Left cardiac atrium (tissue), 4 donors: ENCODE data around the gene CAPN13. TPM values are rescaled to one million over a fixed set of nuclear protein-coding genes. Genes with fewer than 3 reads are reported as not detected.

Source experiments
- ATAC-seq, 2 donors: fragments of 200-7000 bp; cut with Tn5 transposase; one replicate each; pipeline ENCODE4 v1.9.1; 2020; ENCODE audit warnings: mild to moderate bottlenecking in 2 of 2, moderate library complexity in 2 of 2
- DNase-seq: peaks from one replicate; pipeline ENCODE4 v3.0.0-alpha.2; 2020
- intact Hi-C, 2 donors: fragments of 100-400 bp; cut with DNase I; formaldehyde crosslinking; loops; one replicate each; pipeline versions ENCODE4 v1.14.1 to v1.15.1; 2022 to 2023
- total RNA-seq, 2 donors: library from RNA; stranded (reverse); fragmentation: NEBNext Ultra II Directional; extraction: Animal tissue kit (Norgen Biotek cat#: 25700); gene quantifications; one replicate each; pipeline ENCODE4 v1.2.1, GENCODE V29; 2021
- donor health status: DM: no; HTN: yes; CAD: no.
- donor health status: DM: no; HTN: yes; CAD: no; lungs with severe emphysema.
- donor health status: DM: yes; HTN: yes; CAD: no.
- donor health status: Dilated cardiomyopathy.

The CAPN13 gene
- total RNA-seq, 2 donors from 2014 or later, result not detected

DNA sequence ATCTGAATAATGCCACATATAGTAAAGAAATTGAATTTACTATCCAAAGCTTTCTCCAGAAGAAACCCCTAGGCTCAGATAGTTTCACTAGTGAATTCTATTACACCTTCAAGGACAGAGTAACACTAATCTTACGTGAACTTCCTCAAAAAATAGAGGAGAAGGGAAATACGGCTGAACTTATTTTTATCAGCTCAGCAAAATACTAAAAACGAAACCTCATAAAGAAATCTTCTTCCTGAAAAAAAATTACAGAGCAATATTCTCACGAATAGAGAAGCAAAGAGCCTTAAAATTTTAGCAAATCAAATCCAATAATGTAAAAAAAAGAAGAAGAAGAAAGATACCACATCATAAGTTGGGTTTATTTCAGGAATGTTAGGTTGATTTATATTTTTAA lies 14.7 kb downstream of the CAPN13 start:
- DNase-seq (no peak), ATAC-seq (no peak)
- intact Hi-C loops, result no loop called here

DNA sequence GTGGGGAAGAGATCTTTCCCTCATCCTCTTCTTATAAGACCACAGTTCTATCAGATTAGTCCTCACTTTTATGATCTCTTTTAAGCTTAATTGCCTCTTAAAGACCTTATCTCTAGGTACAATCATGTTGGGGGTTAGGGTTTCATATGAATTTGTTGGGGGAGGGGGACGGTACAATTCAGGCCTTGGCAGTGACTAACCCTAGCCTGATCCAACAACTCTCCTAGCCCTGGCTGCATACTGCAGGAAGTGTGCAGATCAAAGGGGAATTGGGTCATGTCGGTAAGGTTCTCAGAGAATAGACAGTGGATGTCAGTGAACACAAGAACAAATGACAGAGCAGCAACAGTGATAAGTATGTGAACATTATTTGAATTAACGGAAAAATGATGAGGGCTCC lies 16.4 kb downstream of the CAPN13 start:
- intact Hi-C loops, result no loop called here
- DNase-seq (no peak), ATAC-seq (no peak)

DNA sequence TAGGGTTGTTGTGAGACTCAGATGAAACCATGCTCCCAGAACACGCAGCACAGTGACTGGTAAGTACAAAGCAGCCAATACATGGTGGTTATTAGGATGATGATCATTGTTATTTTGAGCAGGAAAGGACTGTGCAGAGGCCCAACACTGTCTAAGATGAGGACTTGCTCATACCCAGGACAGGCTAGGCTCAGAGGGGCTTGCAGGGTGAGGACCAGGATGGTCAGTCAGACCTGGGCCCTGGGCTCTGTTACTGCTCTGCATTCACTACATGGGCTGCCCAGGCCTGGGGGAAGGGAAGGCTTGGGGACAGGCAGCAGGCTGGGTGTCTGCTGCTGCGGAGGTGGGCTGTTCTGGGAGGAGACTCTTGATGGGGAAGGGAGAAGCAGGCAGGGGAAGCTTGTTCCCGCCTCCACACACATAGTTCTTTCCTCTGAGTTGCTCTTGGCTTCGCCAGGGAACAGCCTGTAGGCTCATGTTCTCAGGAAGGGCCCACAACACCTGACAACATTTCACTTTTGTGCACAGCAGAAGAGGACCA lies 17.5 kb downstream of the CAPN13 start:
- ATAC-seq, result no peak
- intact Hi-C loops, result no loop called here
- DNase-seq, result no peak

GRCh38 chr2:30786923-30787685 lies 20.1 kb downstream of the CAPN13 start:
- no peak for ATAC-seq
- intact Hi-C loops, result no loop called here
- DNase-seq, result no peak

DNA sequence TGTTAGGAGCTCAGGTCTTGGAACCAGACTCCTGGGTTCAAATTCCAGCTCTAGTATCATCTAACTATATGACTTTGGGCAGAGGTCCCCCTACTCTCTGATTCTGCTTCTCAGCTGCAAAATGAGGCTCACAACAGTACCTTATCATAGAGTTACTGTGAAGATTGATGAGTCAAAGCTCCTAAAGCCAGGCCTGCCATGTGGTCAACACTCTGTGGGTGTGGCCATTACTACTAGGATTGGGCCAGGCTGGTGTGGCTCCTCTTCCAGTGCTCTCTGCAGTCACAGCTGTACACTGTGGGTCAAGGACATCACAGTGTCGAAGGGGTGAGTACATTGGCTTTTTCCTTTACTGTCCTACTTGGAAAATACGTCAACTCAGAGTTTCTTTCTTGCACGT lies 22.6 kb downstream of the CAPN13 start:
- no peak for DNase-seq
- intact Hi-C loops, result no loop called here
- ATAC-seq, result no peak

DNA sequence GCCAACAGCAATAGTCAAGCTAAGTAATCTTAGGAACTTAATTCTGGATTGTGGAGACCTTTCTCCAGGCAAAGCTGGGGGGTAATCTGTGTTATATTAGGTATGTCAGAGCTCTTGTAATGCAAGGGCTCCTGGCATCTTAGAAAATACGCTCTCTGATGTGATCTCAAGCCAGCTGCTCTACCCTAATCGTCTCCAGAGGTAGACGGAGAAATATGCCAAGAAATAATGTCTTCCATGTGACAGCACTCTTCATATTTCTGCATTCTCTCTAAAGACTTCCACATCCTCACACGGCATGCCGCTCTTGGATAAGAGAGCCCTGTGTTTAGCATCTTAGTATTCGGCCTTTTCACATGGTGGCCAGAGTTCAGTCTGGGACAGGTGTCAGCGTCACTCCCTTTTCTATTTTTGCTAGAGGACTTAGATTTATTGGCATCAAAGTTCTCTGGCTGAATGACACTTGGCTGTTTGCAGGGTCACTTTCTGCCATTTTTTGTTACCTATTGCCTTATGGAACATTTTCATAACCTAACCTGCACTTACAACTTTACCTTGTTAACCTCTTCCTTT lies 25.2 kb downstream of the CAPN13 start:
- DNase-seq (no peak), ATAC-seq (no peak)
- intact Hi-C loops, result no loop called here

- ATAC-seq (no peak), DNase-seq (no peak)
- intact Hi-C loops, result no loop called here
These were observed 25.8 kb downstream of the CAPN13 start for GRCh38 chr2:30781451-30781850.

DNA sequence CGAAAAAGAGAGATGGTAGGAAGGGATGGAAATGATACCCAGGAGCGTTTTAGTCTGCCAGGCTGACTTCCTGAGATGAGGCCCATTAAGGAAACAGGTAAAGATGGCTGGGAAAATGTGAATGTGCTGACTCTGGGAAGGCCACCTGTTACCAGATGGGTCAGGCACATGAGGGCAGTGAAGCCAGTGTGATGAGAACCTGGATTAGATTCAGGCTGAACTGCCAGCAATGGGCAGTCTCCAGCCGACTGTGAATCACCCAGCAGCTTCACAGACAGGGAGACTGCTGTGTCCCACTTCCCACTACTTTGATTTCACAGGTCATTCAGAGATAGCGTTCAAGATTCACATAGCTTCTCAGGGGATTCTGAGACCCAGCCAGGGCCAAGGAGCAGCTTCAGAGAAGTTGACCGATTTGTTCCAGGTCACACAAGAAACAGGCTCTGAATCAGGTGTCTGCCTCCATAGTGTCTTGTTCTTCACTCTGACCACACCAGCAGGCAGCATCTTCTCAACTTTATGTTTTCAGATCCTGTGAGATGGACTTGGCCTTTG lies 26.4 kb downstream of the CAPN13 start:
- intact Hi-C loops, result no loop called here
- ATAC-seq (no peak), DNase-seq (no peak)

GRCh38 chr2:30778611-30779010 lies 28.6 kb downstream of the CAPN13 start:
- intact Hi-C loops, result no loop called here
- no peak for ATAC-seq
- no peak for DNase-seq

DNA sequence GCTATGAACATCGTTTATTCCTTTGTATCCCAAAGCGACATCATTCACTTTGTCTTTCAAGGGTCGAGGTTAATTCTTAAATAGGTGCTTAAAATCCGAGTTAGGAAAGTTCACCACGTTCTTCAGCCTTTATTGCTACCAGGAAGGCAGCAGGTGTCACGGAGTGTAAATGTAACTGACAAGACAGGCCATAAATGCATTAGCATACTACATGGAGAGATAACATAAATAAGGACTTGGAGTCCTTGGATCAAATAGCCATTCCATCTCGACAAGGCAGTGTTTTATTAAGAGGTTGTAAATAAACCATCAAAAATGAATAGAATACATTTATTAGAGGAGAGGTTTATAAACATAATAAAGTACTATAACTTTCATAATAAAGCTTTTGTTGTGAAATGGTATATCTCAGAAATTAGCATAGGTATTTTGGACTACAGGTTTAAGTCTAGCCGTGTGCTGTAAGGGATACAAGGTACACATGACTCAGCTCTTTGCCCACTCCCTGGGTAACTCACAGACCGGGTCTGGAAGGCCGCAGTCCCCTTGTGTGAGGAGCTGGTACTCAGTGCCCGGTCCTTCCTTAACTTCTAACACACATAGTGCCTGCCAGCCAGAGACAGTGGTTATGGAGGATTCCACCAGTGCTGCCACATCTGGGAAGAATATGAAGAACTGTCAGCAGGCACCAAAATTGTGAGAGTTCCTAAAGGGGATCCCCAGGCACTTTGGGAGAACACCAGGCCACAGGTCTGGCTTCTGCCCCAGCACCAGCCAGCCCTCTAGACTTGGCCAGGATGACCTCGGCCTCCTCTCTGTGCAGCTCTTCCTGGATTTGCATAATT lies 29.4 kb downstream of the CAPN13 start:
- no peak for DNase-seq
- intact Hi-C loops, result no loop called here
- no peak for ATAC-seq

DNA sequence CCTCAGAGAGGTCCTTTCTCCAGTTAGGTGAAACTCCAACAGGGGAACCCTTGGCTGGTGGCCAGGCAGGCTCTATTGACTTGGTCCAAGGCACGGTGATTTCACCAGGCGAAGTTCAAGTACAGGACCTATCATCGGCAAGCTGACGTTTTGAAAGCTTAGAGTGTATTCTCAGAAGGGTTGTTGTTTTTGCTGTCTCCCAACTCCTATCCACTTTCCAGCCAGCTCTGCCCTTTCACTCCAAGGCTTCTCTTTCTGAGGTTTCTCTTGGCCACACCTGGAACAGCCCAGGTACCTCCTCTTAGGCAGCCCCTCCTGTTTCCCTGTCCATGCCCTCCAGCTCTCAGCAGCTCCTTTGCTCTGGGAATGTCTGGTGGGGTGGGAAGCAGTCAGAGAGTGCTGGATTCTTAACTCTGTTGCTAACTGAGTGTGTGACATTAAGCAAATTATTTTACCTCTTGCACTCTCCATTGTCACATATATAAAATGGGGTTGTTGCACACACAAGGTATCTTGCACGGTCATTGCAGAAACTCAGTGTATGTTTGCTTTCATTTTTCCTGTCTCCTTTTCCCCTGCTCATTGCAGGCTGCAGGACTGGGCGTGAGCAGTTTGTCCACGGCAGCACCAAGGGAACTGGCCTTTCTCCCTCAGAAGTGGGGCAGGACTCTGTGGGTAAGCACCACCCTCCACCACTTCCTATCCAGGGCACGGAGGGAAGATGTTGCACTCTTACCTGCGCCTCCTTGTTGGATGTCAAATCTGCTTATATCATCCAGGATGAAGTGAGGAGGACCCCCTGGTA lies 30.2 kb downstream of the CAPN13 start:
- intact Hi-C loops, result no loop called here
- DNase-seq, result no peak

DNA sequence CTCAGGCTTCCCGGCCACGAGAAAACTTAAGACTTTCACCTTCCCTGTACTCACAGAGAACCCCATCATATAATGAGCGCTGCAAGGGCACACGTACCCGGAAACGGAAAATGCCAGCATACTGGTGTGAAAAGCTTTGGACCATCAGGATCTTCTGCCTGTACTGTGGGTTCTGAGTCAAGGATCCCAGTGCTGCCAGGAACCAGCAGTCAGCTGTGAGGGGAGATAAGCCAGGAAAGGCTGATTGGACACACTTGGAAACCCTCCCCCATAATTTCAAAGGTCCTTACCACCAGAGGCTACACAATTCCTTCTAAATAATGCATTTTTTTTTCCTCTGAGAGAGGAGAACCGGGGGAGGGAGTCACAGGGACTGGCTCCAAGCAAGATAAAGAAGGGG lies 31.4 kb downstream of the CAPN13 start:
- intact Hi-C loops, result no loop called here
- DNase-seq (no peak), ATAC-seq (no peak)

More for the DNA sequence above, 30.2 kb downstream of the CAPN13 start:
- ATAC-seq, result no peak

GRCh38 chr2:30772021-30772705 lies 35.1 kb downstream of the CAPN13 start:
- DNase-seq (no peak), ATAC-seq (no peak)
- intact Hi-C loops, result no loop called here

GRCh38 chr2:30770816-30771576 lies 36.2 kb downstream of the CAPN13 start:
- intact Hi-C loops, result no loop called here
- no peak for ATAC-seq
- no peak for DNase-seq

GRCh38 chr2:30769891-30770462 lies 37.3 kb downstream of the CAPN13 start:
- no peak for DNase-seq
- intact Hi-C loops, result no loop called here
- ATAC-seq, result no peak

DNA sequence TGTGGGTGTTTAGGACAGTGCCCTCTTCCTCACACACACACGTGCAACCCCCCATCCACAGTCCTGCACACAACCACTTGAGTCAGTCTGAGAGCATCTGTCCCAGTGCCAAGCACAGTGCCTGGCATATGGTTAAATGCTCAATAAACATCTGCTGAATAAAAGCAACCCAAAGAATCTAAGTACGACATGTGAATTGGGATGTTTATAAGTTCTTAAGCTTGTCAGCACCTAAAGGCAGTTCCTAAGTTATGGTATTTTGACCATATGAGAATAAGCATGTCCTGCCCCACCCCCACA lies 37.8 kb downstream of the CAPN13 start:
- intact Hi-C loops, result no loop called here
- DNase-seq, result no peak
- ATAC-seq, result no peak

DNA sequence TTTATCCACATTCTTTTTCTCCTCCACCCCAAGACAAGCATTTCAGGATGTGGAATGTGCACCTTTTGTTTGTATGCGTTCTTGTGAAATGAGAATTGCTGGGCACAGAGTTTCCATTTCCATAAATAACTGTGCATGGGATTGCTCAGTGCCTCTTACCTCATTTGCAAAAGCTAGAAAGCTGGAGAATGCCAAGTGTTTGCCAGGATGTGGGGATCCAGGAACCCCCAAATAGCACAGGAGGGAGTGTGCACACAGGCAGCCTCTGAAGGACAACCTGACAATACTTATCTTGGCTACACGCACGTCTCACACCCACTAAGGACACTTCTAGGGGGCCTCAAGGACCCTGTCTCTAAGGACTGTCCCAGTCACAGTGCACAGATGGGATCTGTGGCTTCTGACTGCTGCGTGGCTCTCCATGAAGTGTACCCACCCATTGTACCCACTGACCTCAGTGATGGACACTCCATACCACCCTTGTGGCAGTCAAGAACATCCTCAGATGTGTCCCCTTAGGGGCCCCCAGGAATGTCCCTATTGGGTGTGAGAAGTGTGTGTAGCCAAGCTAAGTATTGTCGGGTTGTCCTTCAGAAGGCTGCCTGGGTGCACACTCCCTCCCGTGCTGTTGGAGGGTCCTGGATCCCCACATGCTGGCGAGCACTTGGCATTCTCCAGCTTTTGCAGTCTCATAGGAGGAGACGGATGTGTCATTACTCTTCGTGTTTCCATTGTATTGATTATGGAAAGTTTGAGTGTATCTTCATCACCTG lies 38.4 kb downstream of the CAPN13 start:
- intact Hi-C loops, result no loop called here
- no peak for ATAC-seq
- DNase-seq, result no peak
